Measurements from ENCODE around the gene GGTLC2.
"Not testable (repeated sequence)": the region's sequence is repeated elsewhere in the genome, so short reads cannot be mapped to it uniquely, and the experiment has no call there.

Gene GGTLC2

GRCh38 chr22:22680396-22680795, 36.0 kb downstream of the GGTLC2 start:
- H3K27me3 ChIP-seq (ENCODE audit: control insufficient read depth, insufficient read depth, low read length), result no peaks in the 10 kb centered on the region
- H3K4me3 ChIP-seq (ENCODE audit: low read length), result no peak overlapping the region
- no peaks in the 10 kb centered on the region for H3K4me1 ChIP-seq (ENCODE audit: control insufficient read depth, insufficient read depth, low read length)
- H3K36me3 ChIP-seq (ENCODE audit: control insufficient read depth, insufficient read depth, low read length), result no peaks in the 10 kb centered on the region
- no peak overlapping the region for H3K9ac ChIP-seq (ENCODE audit: low read length)
- H3K9me3 ChIP-seq (ENCODE audit: control insufficient read depth, low read length), result no peaks in the 10 kb centered on the region

GRCh38 chr22:22681221-22681739, 36.9 kb downstream of the GGTLC2 start:
- no peaks in the 10 kb centered on the region for H3K9me3 ChIP-seq (ENCODE audit: control insufficient read depth, low read length)
- H3K27me3 ChIP-seq (ENCODE audit: control insufficient read depth, insufficient read depth, low read length), result no peaks in the 10 kb centered on the region
- no peaks in the 10 kb centered on the region for H3K36me3 ChIP-seq (ENCODE audit: control insufficient read depth, insufficient read depth, low read length)
- H3K9ac ChIP-seq (ENCODE audit: low read length), result no peak overlapping the region
- no peaks in the 10 kb centered on the region for H3K4me1 ChIP-seq (ENCODE audit: control insufficient read depth, insufficient read depth, low read length)
- H3K4me3 ChIP-seq (ENCODE audit: low read length), result no peak overlapping the region

- H3K9me3 ChIP-seq (ENCODE audit: control insufficient read depth, low read length), result no peaks in the 10 kb centered on the region
- no peaks in the 10 kb centered on the region for H3K4me1 ChIP-seq (ENCODE audit: control insufficient read depth, insufficient read depth, low read length)
- H3K27me3 ChIP-seq (ENCODE audit: control insufficient read depth, insufficient read depth, low read length), result no peaks in the 10 kb centered on the region
- H3K36me3 ChIP-seq (ENCODE audit: control insufficient read depth, insufficient read depth, low read length), result no peaks in the 10 kb centered on the region
- H3K9ac ChIP-seq (ENCODE audit: low read length), result no peak overlapping the region
- H3K4me3 ChIP-seq (ENCODE audit: low read length), result no peak overlapping the region
Observed at GRCh38 chr22:22682196-22682595, 37.8 kb downstream of the GGTLC2 start.

GRCh38 chr22:22682807-22683667, 38.6 kb downstream of the GGTLC2 start:
- Histone ChIP-seq H3K9me3 (ENCODE audit: control insufficient read depth, low read length) (no peaks in the 10 kb centered on the region), H3K4me1 (ENCODE audit: control insufficient read depth, insufficient read depth, low read length) (no peaks in the 10 kb centered on the region), H3K36me3 (ENCODE audit: control insufficient read depth, insufficient read depth, low read length) (no peaks in the 10 kb centered on the region), H3K4me3 (ENCODE audit: low read length) (no peak overlapping the region), H3K9ac (ENCODE audit: low read length) (no peak overlapping the region), H3K27me3 (ENCODE audit: control insufficient read depth, insufficient read depth, low read length) (no peaks in the 10 kb centered on the region)

- no peaks in the 10 kb centered on the region for H3K4me1 ChIP-seq (ENCODE audit: control insufficient read depth, insufficient read depth, low read length)
- H3K36me3 ChIP-seq (ENCODE audit: control insufficient read depth, insufficient read depth, low read length), result no peaks in the 10 kb centered on the region
- H3K9ac ChIP-seq (ENCODE audit: low read length), result no peak overlapping the region
- no peaks in the 10 kb centered on the region for H3K27me3 ChIP-seq (ENCODE audit: control insufficient read depth, insufficient read depth, low read length)
- H3K4me3 ChIP-seq (ENCODE audit: low read length), result no peak overlapping the region
- no peaks in the 10 kb centered on the region for H3K9me3 ChIP-seq (ENCODE audit: control insufficient read depth, low read length)
Observed at GRCh38 chr22:22683668-22684361, 39.4 kb downstream of the GGTLC2 start.

GRCh38 chr22:22684580-22685561, 40.5 kb downstream of the GGTLC2 start:
- H3K9ac ChIP-seq (ENCODE audit: low read length), result no peak overlapping the region
- no peaks in the 10 kb centered on the region for H3K36me3 ChIP-seq (ENCODE audit: control insufficient read depth, insufficient read depth, low read length)
- H3K4me1 ChIP-seq (ENCODE audit: control insufficient read depth, insufficient read depth, low read length), result no peaks in the 10 kb centered on the region
- no peak overlapping the region for H3K4me3 ChIP-seq (ENCODE audit: low read length)
- no peaks in the 10 kb centered on the region for H3K27me3 ChIP-seq (ENCODE audit: control insufficient read depth, insufficient read depth, low read length)
- H3K9me3 ChIP-seq (ENCODE audit: control insufficient read depth, low read length), result no peaks in the 10 kb centered on the region

- H3K4me1 ChIP-seq (ENCODE audit: control insufficient read depth, insufficient read depth, low read length), result no peaks in the 10 kb centered on the region
- no peaks in the 10 kb centered on the region for H3K27me3 ChIP-seq (ENCODE audit: control insufficient read depth, insufficient read depth, low read length)
- H3K4me3 ChIP-seq (ENCODE audit: low read length), result no peak overlapping the region
- H3K36me3 ChIP-seq (ENCODE audit: control insufficient read depth, insufficient read depth, low read length), result no peaks in the 10 kb centered on the region
- H3K9me3 ChIP-seq (ENCODE audit: control insufficient read depth, low read length), result no peaks in the 10 kb centered on the region
- H3K9ac ChIP-seq (ENCODE audit: low read length), result no peak overlapping the region
Observed at GRCh38 chr22:22685586-22685985, 41.2 kb downstream of the GGTLC2 start.

- H3K27me3 ChIP-seq (ENCODE audit: control insufficient read depth, insufficient read depth, low read length); H3K9ac ChIP-seq (ENCODE audit: low read length); H3K9me3 ChIP-seq (ENCODE audit: control insufficient read depth, low read length); H3K4me1 ChIP-seq (ENCODE audit: control insufficient read depth, insufficient read depth, low read length); H3K4me3 ChIP-seq (ENCODE audit: low read length); H3K36me3 ChIP-seq (ENCODE audit: control insufficient read depth, insufficient read depth, low read length): not testable (repeated sequence)
Observed at GRCh38 chr22:22686202-22687115, 42.0 kb downstream of the GGTLC2 start.

GRCh38 chr22:22687638-22688500, 43.5 kb downstream of the GGTLC2 start:
- no peaks in the 10 kb centered on the region for H3K9me3 ChIP-seq (ENCODE audit: control insufficient read depth, low read length)
- peaks cover 15% of the 10 kb centered on the region for H3K4me1 ChIP-seq (ENCODE audit: control insufficient read depth, insufficient read depth, low read length)
- no peak overlapping the region for H3K9ac ChIP-seq (ENCODE audit: low read length)
- no peaks in the 10 kb centered on the region for H3K27me3 ChIP-seq (ENCODE audit: control insufficient read depth, insufficient read depth, low read length)
- no peaks in the 10 kb centered on the region for H3K36me3 ChIP-seq (ENCODE audit: control insufficient read depth, insufficient read depth, low read length)
- no peak overlapping the region for H3K4me3 ChIP-seq (ENCODE audit: low read length)

GRCh38 chr22:22689621-22690345, 45.4 kb downstream of the GGTLC2 start:
- peaks cover 34% of the 10 kb centered on the region for H3K4me1 ChIP-seq (ENCODE audit: control insufficient read depth, insufficient read depth, low read length)

More at GRCh38 chr22:22689621-22690345, 45.4 kb downstream of the GGTLC2 start:
- H3K4me3 ChIP-seq (ENCODE audit: low read length), result no peak overlapping the region
- no peaks in the 10 kb centered on the region for H3K36me3 ChIP-seq (ENCODE audit: control insufficient read depth, insufficient read depth, low read length)
- H3K27me3 ChIP-seq (ENCODE audit: control insufficient read depth, insufficient read depth, low read length), result no peaks in the 10 kb centered on the region
- H3K9ac ChIP-seq (ENCODE audit: low read length), result no peak overlapping the region
- H3K9me3 ChIP-seq (ENCODE audit: control insufficient read depth, low read length), result no peaks in the 10 kb centered on the region

Measured in mucosa of stomach (tissue), 1 donor.